Measurements from ENCODE around the gene P2RY14. TPM values are rescaled to one million over a fixed set of nuclear protein-coding genes. Genes with fewer than 3 reads are reported as not detected.

P2RY14 gene
- total and polyA plus RNA-seq, 2 donors from 2014 or later, result 0.54 to 2.4 TPM

DNA sequence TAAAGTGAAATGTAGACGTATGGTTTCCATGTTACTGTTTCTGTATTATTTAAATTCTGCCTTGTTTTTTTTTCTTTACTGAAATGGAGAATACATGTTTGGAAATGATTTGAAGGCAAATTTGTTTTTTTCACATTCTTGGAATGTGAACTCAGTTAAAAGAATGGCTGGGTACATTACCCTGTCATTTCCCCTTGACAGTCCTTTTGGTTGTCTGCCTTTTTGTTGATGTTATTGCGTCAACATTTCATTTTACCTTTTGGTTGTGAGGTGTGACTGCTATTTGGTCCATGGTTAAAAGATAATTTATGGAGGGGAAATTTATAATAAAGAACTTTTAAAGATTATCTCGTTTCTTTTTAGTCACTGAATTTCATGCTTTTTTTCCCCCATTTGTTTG, 72.1 kb downstream of the P2RY14 start:
- H3K4me3 ChIP-seq (ENCODE audit: low read length in 3 of 3), result no peak overlapping the region
- H3K36me3 ChIP-seq (ENCODE audit: control insufficient read depth in 2 of 3, insufficient read depth in 3 of 3, low read length in 3 of 3), result no peaks in the 10 kb centered on the region
- no peak overlapping the region for H3K9ac ChIP-seq (ENCODE audit: low read length in 3 of 3)
- H3K4me1 ChIP-seq (ENCODE audit: control insufficient read depth in 2 of 3, insufficient read depth in 2 of 3, low read depth in 1 of 3, low read length in 3 of 3), result no peaks in the 10 kb centered on the region
- no peaks in the 10 kb centered on the region for H3K27me3 ChIP-seq (ENCODE audit: control insufficient read depth, insufficient read depth, low read length)
- TF ChIP-seq, protein P1, sequence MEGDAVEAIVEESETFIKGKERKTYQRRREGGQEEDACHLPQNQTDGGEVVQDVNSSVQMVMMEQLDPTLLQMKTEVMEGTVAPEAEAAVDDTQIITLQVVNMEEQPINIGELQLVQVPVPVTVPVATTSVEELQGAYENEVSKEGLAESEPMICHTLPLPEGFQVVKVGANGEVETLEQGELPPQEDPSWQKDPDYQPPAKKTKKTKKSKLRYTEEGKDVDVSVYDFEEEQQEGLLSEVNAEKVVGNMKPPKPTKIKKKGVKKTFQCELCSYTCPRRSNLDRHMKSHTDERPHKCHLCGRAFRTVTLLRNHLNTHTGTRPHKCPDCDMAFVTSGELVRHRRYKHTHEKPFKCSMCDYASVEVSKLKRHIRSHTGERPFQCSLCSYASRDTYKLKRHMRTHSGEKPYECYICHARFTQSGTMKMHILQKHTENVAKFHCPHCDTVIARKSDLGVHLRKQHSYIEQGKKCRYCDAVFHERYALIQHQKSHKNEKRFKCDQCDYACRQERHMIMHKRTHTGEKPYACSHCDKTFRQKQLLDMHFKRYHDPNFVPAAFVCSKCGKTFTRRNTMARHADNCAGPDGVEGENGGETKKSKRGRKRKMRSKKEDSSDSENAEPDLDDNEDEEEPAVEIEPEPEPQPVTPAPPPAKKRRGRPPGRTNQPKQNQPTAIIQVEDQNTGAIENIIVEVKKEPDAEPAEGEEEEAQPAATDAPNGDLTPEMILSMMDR (IDR thresholded peaks at IDR 0.05; ENCODE audit: borderline replicate concordance, extremely low read depth, insufficient read depth), result no peak
- H3K9me3 ChIP-seq (ENCODE audit: control insufficient read depth in 2 of 3, insufficient read depth in 1 of 3, low read length in 3 of 3), result no peaks in the 10 kb centered on the region
- FAIRE-seq, result no peak
- no peak overlapping the region for H3K27ac ChIP-seq (ENCODE audit: low read depth in 2 of 2, low read length in 2 of 2)
- intact Hi-C loops (cut with DNase I), result no loop called here
- no peak for DNase-seq

GRCh38 chr3:151205482-151205881, 72.9 kb downstream of the P2RY14 start:
- no peak overlapping the region for H3K4me3 ChIP-seq (ENCODE audit: low read length in 3 of 3)
- FAIRE-seq, result no peak
- H3K27ac ChIP-seq (ENCODE audit: low read depth in 2 of 2, low read length in 2 of 2), result no peak overlapping the region
- no peaks in the 10 kb centered on the region for H3K36me3 ChIP-seq (ENCODE audit: control insufficient read depth in 2 of 3, insufficient read depth in 3 of 3, low read length in 3 of 3)
- intact Hi-C loops (cut with DNase I), result no loop called here
- H3K9me3 ChIP-seq (ENCODE audit: control insufficient read depth in 2 of 3, insufficient read depth in 1 of 3, low read length in 3 of 3), result no peaks in the 10 kb centered on the region
- TF ChIP-seq, protein P1 (IDR thresholded peaks at IDR 0.05; ENCODE audit: borderline replicate concordance, extremely low read depth, insufficient read depth), result no peak
- DNase-seq, result no peak
- no peaks in the 10 kb centered on the region for H3K4me1 ChIP-seq (ENCODE audit: control insufficient read depth in 2 of 3, insufficient read depth in 2 of 3, low read depth in 1 of 3, low read length in 3 of 3)
- no peaks in the 10 kb centered on the region for H3K27me3 ChIP-seq (ENCODE audit: control insufficient read depth, insufficient read depth, low read length)
- H3K9ac ChIP-seq (ENCODE audit: low read length in 3 of 3), result no peak overlapping the region

DNA sequence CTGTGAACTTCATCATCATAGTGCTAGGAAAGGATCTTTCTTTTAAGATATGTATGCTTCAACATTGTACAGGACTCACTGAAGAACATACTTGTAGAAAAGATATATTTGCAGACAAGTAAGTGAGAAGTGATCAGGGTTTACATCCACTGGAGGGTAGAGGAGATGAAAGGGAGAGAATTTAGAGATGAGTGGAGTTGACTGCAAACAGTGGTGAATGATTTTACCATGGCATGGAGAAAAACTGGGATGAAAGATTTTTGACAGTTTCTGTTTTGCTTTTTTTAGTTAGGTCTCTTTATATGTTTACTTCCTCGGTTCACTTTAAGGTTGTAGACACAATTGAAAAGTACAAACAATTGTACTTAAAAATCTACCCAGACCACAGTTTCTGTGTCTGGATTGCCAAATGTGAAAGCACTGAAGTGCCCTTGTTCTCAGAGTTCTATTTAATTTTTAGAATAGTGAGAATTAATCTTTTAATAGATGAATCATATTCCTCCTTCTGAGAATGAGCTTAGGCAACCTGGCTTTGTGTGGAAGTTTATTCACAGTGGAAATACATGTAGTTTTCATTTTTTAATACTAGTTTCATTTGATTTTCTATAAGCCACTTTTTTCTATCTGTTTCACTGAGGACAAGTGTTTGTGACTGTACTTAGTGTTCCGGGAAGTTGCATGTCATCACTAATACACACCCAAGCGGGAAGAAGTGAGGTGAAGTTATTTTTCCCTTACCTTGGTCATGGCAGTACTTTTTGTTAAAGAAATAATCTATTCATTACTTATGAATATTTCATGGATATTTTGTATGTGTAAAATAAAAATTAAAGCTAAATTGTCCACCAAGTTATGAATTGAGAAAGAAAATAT, 73.6 kb downstream of the P2RY14 start:
- TF ChIP-seq, protein P1 (IDR thresholded peaks at IDR 0.05; ENCODE audit: borderline replicate concordance, extremely low read depth, insufficient read depth), result no peak
- FAIRE-seq (no peak), DNase-seq (no peak)
- Histone ChIP-seq H3K4me3 (ENCODE audit: low read length in 3 of 3) (no peak overlapping the region), H3K9ac (ENCODE audit: low read length in 3 of 3) (no peak overlapping the region), H3K36me3 (ENCODE audit: control insufficient read depth in 2 of 3, insufficient read depth in 3 of 3, low read length in 3 of 3) (no peaks in the 10 kb centered on the region), H3K27me3 (ENCODE audit: control insufficient read depth, insufficient read depth, low read length) (no peaks in the 10 kb centered on the region), H3K4me1 (ENCODE audit: control insufficient read depth in 2 of 3, insufficient read depth in 2 of 3, low read depth in 1 of 3, low read length in 3 of 3) (no peaks in the 10 kb centered on the region), H3K27ac (ENCODE audit: low read depth in 2 of 2, low read length in 2 of 2) (no peak overlapping the region), H3K9me3 (ENCODE audit: control insufficient read depth in 2 of 3, insufficient read depth in 1 of 3, low read length in 3 of 3) (no peaks in the 10 kb centered on the region)
- intact Hi-C loops (cut with DNase I), result no loop called here
